Measurements from ENCODE around the gene KRT37. TPM values are rescaled to one million over a fixed set of nuclear protein-coding genes. Genes with fewer than 3 reads are reported as not detected.

The KRT37 gene
- total and polyA plus RNA-seq, 7 donors, result not detected

DNA sequence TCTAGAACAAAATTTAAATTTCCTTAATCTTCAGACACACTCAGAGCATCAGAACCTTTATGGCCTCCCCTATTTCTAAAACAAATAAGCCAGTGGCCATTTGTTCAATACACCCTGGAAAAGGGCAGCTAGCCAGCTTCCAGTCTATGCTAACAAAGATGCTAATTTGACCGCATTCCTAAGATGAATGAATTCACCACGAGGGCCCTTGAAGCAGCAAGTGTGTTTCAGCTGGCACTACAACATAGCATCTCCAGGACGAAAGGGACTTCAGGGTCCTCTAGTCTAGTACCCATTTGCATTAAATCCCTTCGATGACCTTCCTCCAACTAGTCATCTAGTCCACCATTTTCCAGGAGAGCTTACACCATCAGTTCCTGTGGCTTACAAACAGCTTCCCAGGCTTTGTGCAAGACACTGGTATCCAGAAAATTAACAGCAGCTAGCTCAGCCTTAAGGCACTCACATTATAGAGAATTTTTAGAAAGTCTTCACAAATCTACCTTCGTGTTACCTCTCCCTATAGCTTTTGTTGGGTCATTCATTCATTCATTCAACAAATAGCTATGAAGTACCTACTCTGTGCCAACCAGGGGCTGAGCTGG, 10.9 kb downstream of the KRT37 start:
- H3K27ac ChIP-seq, result no peak overlapping the region
- 50 to 58% methylated on average over 5 of the region's 5 CpGs for WGBS, 2 donors
- no peak for TF ChIP-seq POLR2A (IDR thresholded peaks at IDR 0.05)
- TF ChIP-seq EP300 (IDR thresholded peaks at IDR 0.05), result no peak
- TF ChIP-seq POLR2AphosphoS5 (IDR thresholded peaks at IDR 0.05), result no peak
- TF ChIP-seq, protein P1, sequence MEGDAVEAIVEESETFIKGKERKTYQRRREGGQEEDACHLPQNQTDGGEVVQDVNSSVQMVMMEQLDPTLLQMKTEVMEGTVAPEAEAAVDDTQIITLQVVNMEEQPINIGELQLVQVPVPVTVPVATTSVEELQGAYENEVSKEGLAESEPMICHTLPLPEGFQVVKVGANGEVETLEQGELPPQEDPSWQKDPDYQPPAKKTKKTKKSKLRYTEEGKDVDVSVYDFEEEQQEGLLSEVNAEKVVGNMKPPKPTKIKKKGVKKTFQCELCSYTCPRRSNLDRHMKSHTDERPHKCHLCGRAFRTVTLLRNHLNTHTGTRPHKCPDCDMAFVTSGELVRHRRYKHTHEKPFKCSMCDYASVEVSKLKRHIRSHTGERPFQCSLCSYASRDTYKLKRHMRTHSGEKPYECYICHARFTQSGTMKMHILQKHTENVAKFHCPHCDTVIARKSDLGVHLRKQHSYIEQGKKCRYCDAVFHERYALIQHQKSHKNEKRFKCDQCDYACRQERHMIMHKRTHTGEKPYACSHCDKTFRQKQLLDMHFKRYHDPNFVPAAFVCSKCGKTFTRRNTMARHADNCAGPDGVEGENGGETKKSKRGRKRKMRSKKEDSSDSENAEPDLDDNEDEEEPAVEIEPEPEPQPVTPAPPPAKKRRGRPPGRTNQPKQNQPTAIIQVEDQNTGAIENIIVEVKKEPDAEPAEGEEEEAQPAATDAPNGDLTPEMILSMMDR (IDR thresholded peaks at IDR 0.05), result no peak
- no peaks in the 10 kb centered on the region for H3K36me3 ChIP-seq
- no peak for DNase-seq
- peaks cover 0 to 7% (median 0%) of the 10 kb centered on the region in 4 donors for H3K4me1 ChIP-seq
- H3K9me3 ChIP-seq, result no peaks in the 10 kb centered on the region
- intact Hi-C loops (cut with DNase I), result no loop called here
- no peak overlapping the region for H3K4me3 ChIP-seq
- H3K27me3 ChIP-seq, result peaks cover 0 to 7% (median 3%) of the 10 kb centered on the region in 3 donors

DNA sequence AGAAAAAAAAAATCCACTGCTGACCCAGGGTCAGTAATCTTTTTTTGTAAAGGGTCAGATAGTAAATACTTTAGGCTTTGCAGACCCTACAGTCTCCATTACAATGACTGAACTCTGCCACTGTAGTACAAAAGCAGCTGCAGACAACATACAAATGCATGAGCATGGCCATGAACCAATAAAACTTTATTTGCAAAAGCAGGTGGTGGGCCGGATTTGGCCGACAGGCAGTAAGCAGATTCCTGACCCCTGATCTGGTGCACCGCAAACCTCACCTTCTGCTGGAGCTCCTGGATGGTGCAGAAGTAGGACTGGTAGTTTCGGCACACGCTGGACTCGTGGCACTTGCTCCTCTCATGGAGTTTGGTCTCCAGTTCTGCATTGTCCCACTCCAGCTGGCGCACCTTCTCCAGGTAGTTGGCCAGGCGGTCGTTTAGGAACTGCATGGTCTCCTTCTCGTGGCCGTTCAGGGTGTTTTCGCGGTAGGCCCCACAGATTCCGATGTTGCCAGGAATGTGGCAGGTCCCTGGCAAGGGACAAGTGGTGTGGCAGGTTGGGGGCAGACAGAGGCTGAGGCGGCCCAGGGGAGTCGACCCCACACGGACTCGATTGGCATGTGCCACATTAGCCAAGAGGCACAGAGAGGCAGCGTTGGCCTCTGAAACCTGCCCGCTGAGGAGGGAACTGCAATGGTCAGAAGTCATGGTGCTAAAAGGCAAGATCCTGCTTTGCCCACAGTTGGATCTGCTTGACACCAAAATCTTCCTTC, 13.1 kb downstream of the KRT37 start:
- Histone ChIP-seq H3K36me3 (no peaks in the 10 kb centered on the region), H3K9me3 (no peaks in the 10 kb centered on the region), H3K4me3 (no peak overlapping the region), H3K4me1 (peaks cover 0 to 6% (median 0%) of the 10 kb centered on the region in 4 donors), H3K27me3 (no peaks in the 10 kb centered on the region), H3K27ac (no peak overlapping the region)
- no peak for TF ChIP-seq POLR2A (IDR thresholded peaks at IDR 0.05)
- TF ChIP-seq EP300 (IDR thresholded peaks at IDR 0.05), result no peak
- TF ChIP-seq, protein P1 (IDR thresholded peaks at IDR 0.05), result no peak
- no peak for TF ChIP-seq POLR2AphosphoS5 (IDR thresholded peaks at IDR 0.05)
- WGBS, 2 donors, result 94 to 95% methylated on average over 20 of the region's 20 CpGs
- intact Hi-C loops (cut with DNase I), result no loop called here
- no peak for DNase-seq

DNA sequence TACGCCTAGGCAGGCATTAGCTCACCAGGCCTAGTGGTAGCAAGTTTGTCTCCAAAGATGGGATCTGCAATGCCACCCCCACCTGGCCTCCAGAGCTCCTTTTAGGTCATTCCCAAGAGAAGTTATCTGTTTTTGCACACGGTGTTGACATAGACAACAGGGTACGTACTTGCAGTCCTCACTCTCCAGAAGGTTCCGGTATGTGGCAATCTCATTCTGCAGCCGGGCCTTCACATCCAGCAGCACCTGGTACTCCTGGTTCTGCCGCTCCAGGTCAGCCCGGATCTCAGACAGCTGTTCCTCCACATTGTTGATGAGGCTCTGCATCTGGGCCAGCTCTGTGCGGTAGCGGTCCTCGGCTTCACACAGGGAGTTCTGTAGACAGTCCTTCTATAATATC, 17.2 kb downstream of the KRT37 start:
- Histone ChIP-seq H3K4me1 (no peaks in the 10 kb centered on the region), H3K36me3 (no peaks in the 10 kb centered on the region), H3K27me3 (no peaks in the 10 kb centered on the region), H3K4me3 (no peak overlapping the region), H3K9me3 (no peaks in the 10 kb centered on the region), H3K27ac (no peak overlapping the region)
- intact Hi-C loops (cut with DNase I), result no loop called here
- WGBS, 2 donors, result 94% methylated on average over 10 of the region's 10 CpGs
- DNase-seq, result no peak
- TF ChIP-seq, protein P1 (IDR thresholded peaks at IDR 0.05), result no peak
- no peak for TF ChIP-seq EP300 (IDR thresholded peaks at IDR 0.05)
- TF ChIP-seq POLR2A (IDR thresholded peaks at IDR 0.05), result no peak
- no peak for TF ChIP-seq POLR2AphosphoS5 (IDR thresholded peaks at IDR 0.05)

DNA sequence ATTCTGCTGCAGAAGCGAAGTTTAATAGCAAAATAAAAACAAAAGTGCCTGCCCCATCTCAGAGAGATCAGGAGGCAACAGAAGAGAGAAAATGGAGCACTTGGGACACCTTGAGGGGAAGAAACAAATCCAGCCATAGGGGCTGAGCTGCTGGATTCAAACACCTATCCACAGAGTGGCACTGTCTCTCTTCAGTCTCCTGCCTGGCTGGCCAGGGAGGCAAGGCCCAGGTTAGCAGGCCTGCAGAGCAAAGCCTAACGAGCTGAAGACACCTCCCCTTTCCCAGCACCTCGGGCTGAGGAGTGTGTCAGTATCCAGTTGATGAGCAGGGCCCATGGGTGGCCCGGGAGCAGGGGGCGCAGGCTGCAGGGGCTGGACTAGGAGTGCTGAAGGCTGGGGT, 18.2 kb downstream of the KRT37 start:
- TF ChIP-seq, protein P1 (IDR thresholded peaks at IDR 0.05), result no peak
- no peak for TF ChIP-seq EP300 (IDR thresholded peaks at IDR 0.05)
- no peak for TF ChIP-seq POLR2A (IDR thresholded peaks at IDR 0.05)
- no peak for TF ChIP-seq POLR2AphosphoS5 (IDR thresholded peaks at IDR 0.05)
- intact Hi-C loops (cut with DNase I), result no loop called here
- DNase-seq, result no peak
- Histone ChIP-seq H3K4me3 (no peak overlapping the region), H3K4me1 (no peaks in the 10 kb centered on the region), H3K27ac (no peak overlapping the region), H3K36me3 (no peaks in the 10 kb centered on the region), H3K9me3 (no peaks in the 10 kb centered on the region), H3K27me3 (no peaks in the 10 kb centered on the region)
- 50 to 61% methylated on average over 5 of the region's 5 CpGs for WGBS, 2 donors
